K562 (cell line): ENCODE data around the gene MYL12A. TPM values are rescaled to one million over a fixed set of nuclear protein-coding genes. Genes with fewer than 3 reads are reported as not detected.

Experiments used
- AFF4 ChIP-seq: sonication (generic); formaldehyde crosslinking; IDR thresholded peaks from 2 replicates; pipeline ENCODE4 v1.8.0; 2023; ENCODE audit warnings: mild to moderate bottlenecking, missing genetic modification reagents
- CBX5 ChIP-seq: IDR thresholded peaks from 2 replicates; pipeline ENCODE4 v1.6.1; 2014; ENCODE audit warnings: low read depth, borderline replicate concordance
- EP400 ChIP-seq: fragments of 450-650 bp; IDR thresholded peaks from 2 replicates; pipeline ENCODE4 v1.6.1; 2017; ENCODE audit warnings: antibody characterized with exemption, mild to moderate bottlenecking, moderate library complexity
- FOS ChIP-seq: IDR thresholded peaks from 3 replicates; pipeline ENCODE4 v1.6.1; 2011; ENCODE audit not compliant: insufficient read length; ENCODE audit errors: extremely low read depth
- HMBOX1 ChIP-seq: sonication (generic); IDR thresholded peaks from 2 replicates; pipeline ENCODE4 v1.6.1; 2016
- NCOA2 ChIP-seq, 2 experiments: fragments of 450-650 bp; IDR thresholded peaks; 2 replicates each; pipeline ENCODE4 v1.6.1; 2018; ENCODE audit warnings: mild to moderate bottlenecking in 2 of 2, moderate library complexity in 1 of 2; ENCODE audit not compliant: partially characterized antibody in 2 of 2
- NEUROD1 ChIP-seq: fragments of 150-350 bp; IDR thresholded peaks from 2 replicates; pipeline ENCODE4 v1.6.1; 2014; ENCODE audit warnings: borderline replicate concordance, low read length, low read depth; ENCODE audit not compliant: partially characterized antibody
- PKNOX1 ChIP-seq: fragments of 450-650 bp; IDR thresholded peaks from 2 replicates; pipeline ENCODE4 v1.6.1; 2016
- RNF219 ChIP-seq: fragments of 250-450 bp; sonication (Bioruptor Pico); IDR thresholded peaks from 2 replicates; pipeline ENCODE4 v1.5.0; 2022; ENCODE audit warnings: mild to moderate bottlenecking
- SIX5 ChIP-seq, 2 experiments: IDR thresholded peaks; 2 replicates each; pipeline ENCODE4 v1.6.1; 2011; ENCODE audit warnings: low read length in 2 of 2, borderline replicate concordance in 1 of 2, low read depth in 1 of 2, mild to moderate bottlenecking in 1 of 2, moderate library complexity in 1 of 2; ENCODE audit not compliant: insufficient read depth in 1 of 2
- SRSF9 ChIP-seq: fragments of 200-400 bp; formaldehyde crosslinking; IDR thresholded peaks from 2 replicates; pipeline ENCODE4 v1.6.1; 2017; ENCODE audit warnings: low read depth, low read length, borderline replicate concordance
- ZNF133 ChIP-seq: fragments of 250-450 bp; sonication (Bioruptor Pico); IDR thresholded peaks from 2 replicates; pipeline ENCODE4 v1.4.0; 2020; ENCODE audit warnings: mild to moderate bottlenecking
- ZNF277 ChIP-seq: fragments of 250-450 bp; sonication (Bioruptor Pico); IDR thresholded peaks from 2 replicates; pipeline ENCODE4 v1.8.0; 2022; ENCODE audit warnings: inconsistent platforms, mild to moderate bottlenecking, moderate library complexity, borderline replicate concordance
- ZNF444 ChIP-seq: fragments of 250-450 bp; sonication (Bioruptor Pico); IDR thresholded peaks from 2 replicates; pipeline ENCODE4 v1.4.0; 2020; ENCODE audit warnings: mild to moderate bottlenecking, moderate library complexity
- polyA plus RNA-seq, 8 experiments: library from polyadenylated mRNA; depleted of rRNA in 4 of 8; stranded (reverse) in 5 of 8; unstranded in 3 of 8; fragments of >200 nt; fragmentation: Nextera tagmentation in 2 of 8; fragmentation: Illumina TruSeq in 1 of 8; extraction: Ambion mirVana in 2 of 8; extraction: Trizol in 1 of 8; gene quantifications; 2 replicates each; pipeline versions ENCODE4 v1.2.1 to v1.2.3, GENCODE V29; 2011 to 2014; ENCODE audit warnings: inconsistent platforms in 1 of 8, missing spikeins in 1 of 8
- total RNA-seq, 7 experiments: library from RNA; depleted of rRNA in 6 of 7; stranded (reverse); fragments of >200 nt in 6 of 7; fragmentation: Illumina TruSeq in 2 of 7; extraction: Trizol in 2 of 7; gene quantifications; 2 replicates each; pipeline versions ENCODE4 v1.2.1 to v1.2.3, GENCODE V29; 2011 to 2021; ENCODE audit warnings: low replicate concordance in 1 of 7

MYL12A gene
- total and polyA plus RNA-seq, 9 of the 15 experiments (the other 6 are each of a cell fraction or from before 2014, with no cell fraction given): 308 to 1,031 (median 559) TPM

GRCh38 chr18:3247240-3248061 is at the start of gene MYL12A (continued):
- TF ChIP-seq ZNF277 (no peak), PKNOX1 (peak; percentile 53; the same call in 1 of the 2 replicates), ZNF133 (CRISPR knock-in tag) (no peak), SRSF9 (no peak), FOS (no peak), RNF219 (CRISPR knock-in tag) (0 out of 2 replicates have a peak, but pooled peaks have one; percentile 59), NEUROD1 (peak; percentile 97), HMBOX1 (no peak; the same call in 1 of the 2 replicates), SIX5 (IDR thresholded peaks at IDR 0.05; ENCODE audit: borderline replicate concordance in 1 of 2, insufficient read depth in 1 of 2, low read depth in 1 of 2, low read length in 2 of 2) (peak in 1 of 2 experiments; percentile 62; a peak in 1 of 4 replicates), EP400 (no peak), CBX5 (no peak), NCOA2 (IDR thresholded peaks at IDR 0.05; ENCODE audit: partially characterized antibody in 2 of 2) (no peak), AFF4 (peak; percentile 97), ZNF444 (CRISPR knock-in tag) (0 out of 2 replicates have a peak, but pooled peaks have one; percentile 14)
